H1 (cell line): ENCODE data around the gene RER1. TPM values are rescaled to one million over a fixed set of nuclear protein-coding genes. Genes with fewer than 3 reads are reported as not detected.

Source experiments
- CTCF ChIA-PET: fragments of 300-600 bp; sonication (Branson Sonifier 250); formaldehyde crosslinking; loops from one replicate; lab custom pipeline; 2021; ENCODE audit not compliant: partially characterized antibody; lab: Charles Lee
- POLR2A ChIA-PET: fragments of 300-600 bp; sonication (Branson Sonifier 250); formaldehyde crosslinking; loops from one replicate; lab custom pipeline; 2021; ENCODE audit warnings: inconsistent platforms; ENCODE audit not compliant: partially characterized antibody; lab: Charles Lee
- DNase-seq, 2 experiments: peaks; one replicate each; pipeline versions ENCODE4 v3.0.0 to v3.0.0-alpha.2; 2010 to 2022; ENCODE audit warnings: low spot score in 2 of 2, low read depth in 1 of 2, mixed read lengths in 1 of 2
- FAIRE-seq: peaks from 2 replicates; lab custom pipeline; 2011; peaks lifted over from hg19 to GRCh38; lab: Jason Lieb, UNC
- H2AFZ ChIP-seq: 2 replicates; pipeline ENCODE4 v1.8.1; 2012; ENCODE audit warnings: low read length, inconsistent platforms
- H2AK5ac ChIP-seq: 2 replicates; pipeline ENCODE4 v1.6.1; 2013; ENCODE audit warnings: low read depth, low read length
- H2BK120ac ChIP-seq: replicated peaks from 2 replicates; pipeline ENCODE3; 2013; ENCODE audit warnings: low read depth, low read length, inconsistent platforms
- H2BK12ac ChIP-seq: 2 replicates; pipeline ENCODE4 v1.6.1; 2013; ENCODE audit warnings: low read depth, low read length
- H2BK15ac ChIP-seq: 2 replicates; pipeline ENCODE4 v1.6.1; 2013; ENCODE audit warnings: low read length
- H2BK20ac ChIP-seq: 2 replicates; pipeline ENCODE4 v1.6.1; 2013; ENCODE audit warnings: low read length
- H2BK5ac ChIP-seq: 2 replicates; pipeline ENCODE4 v1.6.1; 2013; ENCODE audit warnings: low read depth, low read length
- H3K14ac ChIP-seq: 2 replicates; pipeline ENCODE4 v1.6.1; 2013; ENCODE audit warnings: inconsistent platforms; ENCODE audit not compliant: insufficient read length
- H3K18ac ChIP-seq: 2 replicates; pipeline ENCODE4 v1.6.1; 2013; ENCODE audit warnings: low read length; ENCODE audit errors: extremely low read depth
- H3K23ac ChIP-seq: 2 replicates; pipeline ENCODE4 v1.6.1; 2013; ENCODE audit warnings: inconsistent platforms; ENCODE audit not compliant: insufficient read length
- H3K23me2 ChIP-seq: 2 replicates; pipeline ENCODE4 v1.6.1; 2013; ENCODE audit warnings: low read depth, low read length
- H3K27ac ChIP-seq: 2 replicates; pipeline ENCODE4 v1.6.1; 2011; ENCODE audit warnings: low read depth, low read length, inconsistent platforms
- H3K27me3 ChIP-seq, 4 experiments: replicated peaks in 1 of 4; 1 replicate in 1 of 4; 2 replicates in 3 of 4; pipeline versions ENCODE4 v1.6.1 to v1.8.1; 2011 to 2013; ENCODE audit warnings: low read length in 3 of 4, mild to moderate bottlenecking in 3 of 4, inconsistent platforms in 2 of 4, mixed read lengths in 2 of 4, moderate library complexity in 1 of 4; ENCODE audit not compliant: control insufficient read depth in 3 of 4, insufficient read depth in 3 of 4; ENCODE audit errors: extremely low read depth in 1 of 4
- H3K36me3 ChIP-seq, 4 experiments: 2 replicates each; pipeline versions ENCODE4 v1.6.1 to v1.8.1; 2011 to 2013; ENCODE audit warnings: mild to moderate bottlenecking in 4 of 4, low read length in 3 of 4, moderate library complexity in 2 of 4, control low read depth in 1 of 4, inconsistent platforms in 1 of 4; ENCODE audit not compliant: insufficient read depth in 4 of 4, control insufficient read depth in 2 of 4
- H3K4ac ChIP-seq: replicated peaks from 2 replicates; pipeline ENCODE3; 2013; ENCODE audit warnings: low read length, low read depth, mixed read lengths, inconsistent platforms; ENCODE audit not compliant: insufficient read length
- H3K4me1 ChIP-seq, 4 experiments: replicated peaks in 1 of 4; 1 replicate in 1 of 4; 2 replicates in 3 of 4; pipeline versions ENCODE4 v1.6.1 to v1.8.1; 2011 to 2013; ENCODE audit warnings: low read length in 3 of 4, inconsistent platforms in 2 of 4, mixed read lengths in 1 of 4; ENCODE audit not compliant: insufficient read depth in 4 of 4, control insufficient read depth in 3 of 4
- H3K4me2 ChIP-seq, 2 experiments: 2 replicates each; pipeline versions ENCODE4 v1.6.1 to v1.8.1; 2011 to 2013; ENCODE audit warnings: low read depth in 2 of 2, low read length in 2 of 2, control low read depth in 1 of 2, inconsistent platforms in 1 of 2, mild to moderate bottlenecking in 1 of 2; ENCODE audit not compliant: insufficient read depth in 1 of 2
- H3K4me3 ChIP-seq, 4 experiments: fragments of 200-600, 300-600 bp in 1 of 4; sonication (generic), shearing (Covaris generic), sonication (Bioruptor Twin) in 1 of 4; 2 replicates each; pipeline versions ENCODE4 v1.5.1 to v1.8.1; 2011 to 2016; ENCODE audit warnings: low read length in 4 of 4, low read depth in 3 of 4, control low read depth in 2 of 4, inconsistent platforms in 2 of 4, mild to moderate bottlenecking in 2 of 4, mixed read lengths in 1 of 4, moderate library complexity in 1 of 4; ENCODE audit not compliant: insufficient read depth in 2 of 4; ENCODE audit errors: extremely low read depth in 1 of 4
- H3K56ac ChIP-seq: replicated peaks from 2 replicates; pipeline ENCODE3; 2013; ENCODE audit warnings: low read depth, mild to moderate bottlenecking, mixed read lengths, low read length, inconsistent platforms; ENCODE audit not compliant: insufficient read length
- H3K79me1 ChIP-seq: 2 replicates; pipeline ENCODE4 v1.6.1; 2013; ENCODE audit warnings: low read depth, low read length, control low read depth
- H3K79me2 ChIP-seq, 2 experiments: 2 replicates each; pipeline versions ENCODE4 v1.6.1 to v1.8.1; 2012 to 2013; ENCODE audit warnings: low read length in 2 of 2, mild to moderate bottlenecking in 2 of 2, inconsistent platforms in 1 of 2; ENCODE audit not compliant: insufficient read depth in 2 of 2, control insufficient read depth in 1 of 2
- H3K9ac ChIP-seq, 4 experiments: replicated peaks in 1 of 4; 1 replicate in 1 of 4; 2 replicates in 3 of 4; pipeline versions ENCODE4 v1.6.1 to v1.8.1; 2011 to 2013; ENCODE audit warnings: low read depth in 3 of 4, low read length in 3 of 4, control low read depth in 2 of 4, mild to moderate bottlenecking in 2 of 4, moderate library complexity in 2 of 4, inconsistent platforms in 1 of 4; ENCODE audit errors: extremely low read depth in 1 of 4
- H3K9me3 ChIP-seq, 2 experiments: 2 replicates each; pipeline versions ENCODE4 v1.6.1 to v1.8.1; 2012 to 2013; ENCODE audit warnings: mild to moderate bottlenecking in 2 of 2, moderate library complexity in 2 of 2, control low read depth in 1 of 2, inconsistent platforms in 1 of 2, low read depth in 1 of 2, low read length in 1 of 2, mixed read lengths in 1 of 2; ENCODE audit not compliant: insufficient read depth in 2 of 2
- H4K20me1 ChIP-seq, 2 experiments: replicated peaks in 1 of 2; 2 replicates each; pipeline versions ENCODE3 to v1.8.1; 2011 to 2013; ENCODE audit warnings: inconsistent platforms in 2 of 2, low read length in 2 of 2, mild to moderate bottlenecking in 1 of 2; ENCODE audit not compliant: insufficient read depth in 2 of 2, control insufficient read depth in 1 of 2
- H4K5ac ChIP-seq: 2 replicates; pipeline ENCODE4 v1.6.1; 2013; ENCODE audit warnings: low read length, low read depth, mixed read lengths, inconsistent platforms; ENCODE audit not compliant: insufficient read length
- H4K8ac ChIP-seq: 2 replicates; pipeline ENCODE4 v1.8.0; 2013; ENCODE audit warnings: mild to moderate bottlenecking, moderate library complexity, low read length, inconsistent platforms; ENCODE audit not compliant: insufficient read depth; ENCODE audit errors: extremely low read depth
- H4K91ac ChIP-seq: replicated peaks from 2 replicates; pipeline ENCODE3; 2013; ENCODE audit warnings: low read length, mixed read lengths, inconsistent platforms; ENCODE audit not compliant: insufficient read length
- BRCA1 ChIP-seq: IDR thresholded peaks from 2 replicates; pipeline ENCODE4 v1.6.1; 2012; ENCODE audit warnings: low read depth, low read length, improper control_type of control experiment
- CHD1 ChIP-seq: IDR thresholded peaks from 2 replicates; pipeline ENCODE4 v1.6.1; 2012; ENCODE audit warnings: low read depth, low read length, improper control_type of control experiment
- EP300 ChIP-seq, 2 experiments: IDR thresholded peaks; 1 replicate in 1 of 2; 2 replicates in 1 of 2; pipeline ENCODE4 v1.6.1; 2011 to 2012; ENCODE audit warnings: low read depth in 2 of 2, low read length in 2 of 2, mild to moderate bottlenecking in 2 of 2, borderline replicate concordance in 1 of 2, inconsistent platforms in 1 of 2, moderate library complexity in 1 of 2
- EZH2 ChIP-seq: fragments of 200-600 bp; sonication (generic); IDR thresholded peaks from 2 replicates; pipeline ENCODE4 v1.7.1; 2012; ENCODE audit warnings: low read depth, mild to moderate bottlenecking, moderate library complexity, low read length, inconsistent platforms; ENCODE audit not compliant: severe bottlenecking
- KDM5A ChIP-seq: fragments of 200-600 bp; IDR thresholded peaks from 2 replicates; pipeline ENCODE4 v1.7.1; 2012; ENCODE audit warnings: mild to moderate bottlenecking, low read length, inconsistent platforms, mixed read lengths
- MAFK ChIP-seq: IDR thresholded peaks from 2 replicates; pipeline ENCODE4 v1.6.1; 2012; ENCODE audit warnings: low read depth, mild to moderate bottlenecking, improper control_type of control experiment, low read length
- SIRT6 ChIP-seq: IDR thresholded peaks from one replicate; pipeline ENCODE4 v1.7.1; 2012; ENCODE audit warnings: low read length, inconsistent platforms
- SIX5 ChIP-seq: IDR thresholded peaks from 2 replicates; pipeline ENCODE4 v1.6.1; 2011; ENCODE audit warnings: mild to moderate bottlenecking, low read depth, low read length
- SP2 ChIP-seq: IDR thresholded peaks from 2 replicates; pipeline ENCODE4 v1.6.1; 2012; ENCODE audit warnings: mild to moderate bottlenecking, low read length, inconsistent platforms
- TCF12 ChIP-seq: IDR thresholded peaks from 2 replicates; pipeline ENCODE4 v1.6.1; 2011; ENCODE audit warnings: low read depth, mild to moderate bottlenecking, low read length
- USF2 ChIP-seq: IDR thresholded peaks from 2 replicates; pipeline ENCODE4 v1.6.1; 2011; ENCODE audit warnings: low read length, improper control_type of control experiment
- ZNF274 ChIP-seq: IDR thresholded peaks from 2 replicates; pipeline ENCODE4 v1.7.0; 2012; ENCODE audit warnings: low read length, borderline replicate concordance; ENCODE audit errors: extremely low read depth
- WGBS, 2 experiments: shearing (Covaris generic) in 1 of 2; methylation state at CpG; one replicate each; pipeline versions ENCODE4 v1.1.6 to v1.1.7; 2013 to 2015; ENCODE audit warnings: low lambda C conversion rate in 2 of 2, mixed read lengths in 2 of 2, inconsistent platforms in 1 of 2, low coverage in 1 of 2, missing lambda C conversion rate in 1 of 2; ENCODE audit not compliant: insufficient replicate concordance in 2 of 2, insufficient coverage in 1 of 2, insufficient read length in 1 of 2; ENCODE audit errors: extremely low coverage in 1 of 2, missing lambda C conversion rate in 1 of 2; 5-methylcytosine and 5-hydroxymethylcytosine counted together
- polyA plus RNA-seq, 7 experiments: library from polyadenylated mRNA; depleted of rRNA in 3 of 7; stranded (reverse) in 5 of 7; unstranded in 2 of 7; fragments of >200 nt in 5 of 7; fragments of 200-250 nt in 2 of 7; gene quantifications; 1 replicate in 5 of 7; 2 replicates in 1 of 7; 4 replicates in 1 of 7; pipeline versions ENCODE4 v1.2.1 to v1.2.3, GENCODE V29; 2011 to 2013; ENCODE audit warnings: missing spikeins in 2 of 7, mixed read lengths in 2 of 7
- total RNA-seq: library from RNA; stranded (reverse); fragmentation: NEBNext Ultra II Directional; extraction: Animal tissue kit (Norgen Biotek cat#: 25700); gene quantifications from 2 replicates; pipeline ENCODE4 v1.2.1, GENCODE V29; 2021

The RER1 gene
- total and polyA plus RNA-seq, 2 of the 8 experiments (the other 6 are each of a cell fraction or from before 2014, with no cell fraction given), result 102 to 134 TPM

- Histone ChIP-seq H3K4me1 (no peaks in the 10 kb centered on the region), H2BK20ac (no peak overlapping the region), H4K20me1 (no peaks in the 10 kb centered on the region), H2AFZ (no peak overlapping the region), H2BK15ac (no peak overlapping the region), H2BK12ac (no peak overlapping the region), H3K9me3 (no peaks in the 10 kb centered on the region), H3K9ac (no peak overlapping the region), H3K4me3 (no peak overlapping the region), H3K27me3 (no peaks in the 10 kb centered on the region), H3K36me3 (no peaks in the 10 kb centered on the region), H3K23me2 (no peaks in the 10 kb centered on the region), H3K4me2 (no peak overlapping the region), H2BK120ac (no peak overlapping the region), H3K79me2 (no peaks in the 10 kb centered on the region), H3K79me1 (no peaks in the 10 kb centered on the region), H3K14ac (no peak overlapping the region), H3K18ac (no peak overlapping the region), H3K27ac (no peak overlapping the region), H4K5ac (no peak overlapping the region), H2BK5ac (no peak overlapping the region), H4K8ac (no peak overlapping the region), H2AK5ac (no peak overlapping the region), H3K23ac (no peak overlapping the region), H4K91ac (no peak overlapping the region), H3K56ac (no peak overlapping the region), H3K4ac (no peak overlapping the region)
- ChIA-PET POLR2A (no interaction called here), CTCF (interaction anchor here (0.6 to 1.3 kb wide), 2 partner anchors 28 to 161 kb away, joined by 3 to 4 read pairs; no protein-coding TSS in a partner anchor)
- DNase-seq (no peak), FAIRE-seq (no peak)
- 90% methylated on average over 10 of the region's 10 CpGs; no CpG with 5 or more reads in 1 of the 2 experiments for WGBS, 2 experiments
- TF ChIP-seq SP2 (no peak), ZNF274 (no peak), SIRT6 (no peak), BRCA1 (no peak), MAFK (no peak), SIX5 (no peak), KDM5A (no peak), USF2 (no peak), CHD1 (no peak), EZH2 (no peak), TCF12 (no peak), EP300 (IDR thresholded peaks at IDR 0.05; ENCODE audit: borderline replicate concordance in 1 of 2, low read depth in 2 of 2, low read length in 2 of 2) (no peak)
Observed at GRCh38 chr1:2350501-2350900, 41.1 kb upstream of the RER1 start.
